Measurements from ENCODE around the gene MRPS27. TPM values are rescaled to one million over a fixed set of nuclear protein-coding genes. Genes with fewer than 3 reads are reported as not detected.

MRPS27 gene
- total and polyA plus RNA-seq, 9 of the 15 experiments (the other 6 are each of a cell fraction or from before 2014, with no cell fraction given), result 73.6 to 144 (median 106) TPM

GRCh38 chr5:72228960-72229359 lies 91.1 kb downstream of the MRPS27 start (continued):
- TF ChIP-seq, protein P1, sequence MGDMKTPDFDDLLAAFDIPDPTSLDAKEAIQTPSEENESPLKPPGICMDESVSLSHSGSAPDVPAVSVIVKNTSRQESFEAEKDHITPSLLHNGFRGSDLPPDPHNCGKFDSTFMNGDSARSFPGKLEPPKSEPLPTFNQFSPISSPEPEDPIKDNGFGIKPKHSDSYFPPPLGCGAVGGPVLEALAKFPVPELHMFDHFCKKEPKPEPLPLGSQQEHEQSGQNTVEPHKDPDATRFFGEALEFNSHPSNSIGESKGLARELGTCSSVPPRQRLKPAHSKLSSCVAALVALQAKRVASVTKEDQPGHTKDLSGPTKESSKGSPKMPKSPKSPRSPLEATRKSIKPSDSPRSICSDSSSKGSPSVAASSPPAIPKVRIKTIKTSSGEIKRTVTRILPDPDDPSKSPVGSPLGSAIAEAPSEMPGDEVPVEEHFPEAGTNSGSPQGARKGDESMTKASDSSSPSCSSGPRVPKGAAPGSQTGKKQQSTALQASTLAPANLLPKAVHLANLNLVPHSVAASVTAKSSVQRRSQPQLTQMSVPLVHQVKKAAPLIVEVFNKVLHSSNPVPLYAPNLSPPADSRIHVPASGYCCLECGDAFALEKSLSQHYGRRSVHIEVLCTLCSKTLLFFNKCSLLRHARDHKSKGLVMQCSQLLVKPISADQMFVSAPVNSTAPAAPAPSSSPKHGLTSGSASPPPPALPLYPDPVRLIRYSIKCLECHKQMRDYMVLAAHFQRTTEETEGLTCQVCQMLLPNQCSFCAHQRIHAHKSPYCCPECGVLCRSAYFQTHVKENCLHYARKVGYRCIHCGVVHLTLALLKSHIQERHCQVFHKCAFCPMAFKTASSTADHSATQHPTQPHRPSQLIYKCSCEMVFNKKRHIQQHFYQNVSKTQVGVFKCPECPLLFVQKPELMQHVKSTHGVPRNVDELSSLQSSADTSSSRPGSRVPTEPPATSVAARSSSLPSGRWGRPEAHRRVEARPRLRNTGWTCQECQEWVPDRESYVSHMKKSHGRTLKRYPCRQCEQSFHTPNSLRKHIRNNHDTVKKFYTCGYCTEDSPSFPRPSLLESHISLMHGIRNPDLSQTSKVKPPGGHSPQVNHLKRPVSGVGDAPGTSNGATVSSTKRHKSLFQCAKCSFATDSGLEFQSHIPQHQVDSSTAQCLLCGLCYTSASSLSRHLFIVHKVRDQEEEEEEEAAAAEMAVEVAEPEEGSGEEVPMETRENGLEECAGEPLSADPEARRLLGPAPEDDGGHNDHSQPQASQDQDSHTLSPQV (IDR thresholded peaks at IDR 0.05), result peak; percentile 23; the same call in 1 of the 2 replicates

DNA sequence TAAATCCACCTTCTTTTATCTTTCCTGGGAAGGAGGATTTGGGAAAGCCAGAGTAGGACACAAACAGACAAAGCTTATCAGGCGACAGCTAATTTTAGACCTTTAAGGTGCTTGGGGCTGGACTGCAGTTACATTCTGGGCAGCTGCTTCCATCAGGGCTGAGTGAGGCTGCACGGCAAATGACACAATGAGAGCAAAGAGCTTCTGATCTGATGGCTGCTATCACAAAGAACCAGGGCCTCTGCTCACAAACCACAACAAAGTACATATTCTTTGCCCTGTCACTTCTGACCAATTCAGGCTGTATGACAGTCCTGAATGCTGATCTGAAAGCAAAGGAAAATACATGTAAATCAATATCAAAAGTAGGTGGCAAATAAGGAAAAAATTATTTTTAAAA lies 93.1 kb downstream of the MRPS27 start:
- no TSS peak for BruUV-seq (replicated peaks)
- H3K4me2 ChIP-seq (ENCODE audit: insufficient read depth, low read length), result peak overlapping the region; percentile 31; the same call in 1 of the 2 replicates
- in situ Hi-C loops (cut with MboI), result no loop called here
- peaks cover 97% of the 10 kb centered on the region for H3K36me3 ChIP-seq (ENCODE audit: control insufficient read depth, insufficient read depth, low read length)
- 9% methylated on average over 2 of the region's 2 CpGs for WGBS (ENCODE audit: insufficient coverage, low coverage, missing lambda C conversion rate)
- ATAC-seq, result peak; percentile 91
- no peaks in the 10 kb centered on the region for H3K9me1 ChIP-seq (ENCODE audit: control insufficient read depth, insufficient read depth, low read length)
- ChIA-PET CTCF (ENCODE audit: low intra/inter-chr PET ratio) (no interaction called here), POLR2A (interaction anchor here (1.0 kb wide), 1 partner anchor 13 kb away, joined by 4 read pairs; no protein-coding TSS in a partner anchor)
- peaks cover 9% of the 10 kb centered on the region; the same call in 1 of the 3 replicates for H3K79me2 ChIP-seq (ENCODE audit: control insufficient read depth, insufficient read depth, low read length)
- intact Hi-C loops (cut with micrococcal nuclease), result loop anchor here (5.0 kb wide), 1 partner anchor 80 kb away; no protein-coding TSS in a partner anchor
- H3K27me3 ChIP-seq (ENCODE audit: control insufficient read depth in 2 of 2, insufficient read depth in 2 of 2, low read length in 2 of 2), result no peaks in the 10 kb centered on the region
- no peaks in the 10 kb centered on the region for H3K9me3 ChIP-seq (replicated peaks; ENCODE audit: control insufficient read depth, insufficient read depth, low read depth, low read length)
- H4K20me1 ChIP-seq (replicated peaks; ENCODE audit: control insufficient read depth, insufficient read depth, low read length), result no peaks in the 10 kb centered on the region
- H3K27ac ChIP-seq (ENCODE audit: extremely low read depth, low read depth, low read length), result peak overlapping the region; percentile 47
- DNase-seq (ENCODE audit: extremely low read depth in 1 of 4, low spot score in 3 of 4), result peak; percentile 54 to 83 (median 63)
- no peak overlapping the region for H3K9ac ChIP-seq (ENCODE audit: insufficient read depth in 1 of 2, low read depth in 2 of 2, low read length in 2 of 2)
- no peak overlapping the region for H3K4me3 ChIP-seq
- no peak overlapping the region for H2AFZ ChIP-seq (ENCODE audit: low read depth, low read length)
- H3K4me1 ChIP-seq (replicated peaks in 1 of 2; ENCODE audit: control insufficient read depth in 2 of 2, insufficient read depth in 2 of 2, low read length in 2 of 2), result peaks cover 0 to 45% of the 10 kb centered on the region in 2 experiments; a peak in 3 of 5 replicates
- peak; percentile 94 for FAIRE-seq
- TF ChIP-seq SAFB (IDR thresholded peaks at IDR 0.05; ENCODE audit: borderline replicate concordance, low read depth, low read length), result no peak
- TF ChIP-seq GTF2F1 (IDR thresholded peaks at IDR 0.05; ENCODE audit: low read depth, low read length), result no peak
- TF ChIP-seq, protein P2, sequence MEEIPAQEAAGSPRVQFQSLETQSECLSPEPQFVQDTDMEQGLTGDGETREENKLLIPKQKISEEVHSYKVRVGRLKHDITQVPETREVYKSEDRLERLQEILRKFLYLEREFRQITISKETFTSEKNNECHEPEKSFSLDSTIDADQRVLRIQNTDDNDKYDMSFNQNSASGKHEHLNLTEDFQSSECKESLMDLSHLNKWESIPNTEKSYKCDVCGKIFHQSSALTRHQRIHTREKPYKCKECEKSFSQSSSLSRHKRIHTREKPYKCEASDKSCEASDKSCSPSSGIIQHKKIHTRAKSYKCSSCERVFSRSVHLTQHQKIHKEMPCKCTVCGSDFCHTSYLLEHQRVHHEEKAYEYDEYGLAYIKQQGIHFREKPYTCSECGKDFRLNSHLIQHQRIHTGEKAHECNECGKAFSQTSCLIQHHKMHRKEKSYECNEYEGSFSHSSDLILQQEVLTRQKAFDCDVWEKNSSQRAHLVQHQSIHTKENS (CRISPR knock-in tag; IDR thresholded peaks at IDR 0.05), result no peak
- no peak for TF ChIP-seq ESRRB (CRISPR knock-in tag; IDR thresholded peaks at IDR 0.05; ENCODE audit: borderline replicate concordance)
- no peak for TF ChIP-seq ZNF75A (CRISPR knock-in tag; IDR thresholded peaks at IDR 0.05)
- no peak for TF ChIP-seq AFF1 (IDR thresholded peaks at IDR 0.05; ENCODE audit: low read depth in 1 of 2, partially characterized antibody in 2 of 2)
